Measurements from ENCODE around the gene MPG. TPM values are rescaled to one million over a fixed set of nuclear protein-coding genes. Genes with fewer than 3 reads are reported as not detected.

The MPG gene
- total RNA-seq, 1 donor from 2014 or later = 72.6 TPM

DNA sequence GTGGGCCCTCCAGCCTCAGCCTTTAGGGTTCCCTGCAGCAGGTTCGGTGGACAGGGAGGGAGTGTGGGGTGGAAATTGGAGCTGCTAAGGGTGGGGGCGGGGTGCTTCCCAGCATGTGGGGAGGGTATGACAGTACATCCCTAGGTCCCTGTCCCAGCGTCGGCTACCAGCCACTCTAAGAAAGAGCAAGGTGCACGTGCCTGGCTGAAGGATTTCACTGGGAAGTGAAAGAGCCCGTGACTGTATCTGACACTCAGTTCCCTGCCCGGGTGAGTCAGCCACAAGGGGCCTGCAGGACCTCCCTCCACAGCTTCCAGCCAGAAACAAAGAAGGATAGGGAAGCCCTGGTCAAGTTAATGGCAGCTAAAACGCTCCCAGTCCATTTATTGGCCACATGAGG is 20.3 kb upstream of the MPG start:
- peaks cover 8% of the 10 kb centered on the region for H3K4me1 Mint-ChIP-seq
- peaks cover 22% of the 10 kb centered on the region for H3K36me3 Mint-ChIP-seq (ENCODE audit: low read depth)
- intact Hi-C loops (cut with micrococcal nuclease) = no loop called here
- H3K9me3 Mint-ChIP-seq = no peaks in the 10 kb centered on the region
- DNase-seq = no peak
- H3K27ac Mint-ChIP-seq = no peak overlapping the region
- no peaks in the 10 kb centered on the region for H3K27me3 Mint-ChIP-seq
- no peak overlapping the region for H3K4me3 Mint-ChIP-seq

DNA sequence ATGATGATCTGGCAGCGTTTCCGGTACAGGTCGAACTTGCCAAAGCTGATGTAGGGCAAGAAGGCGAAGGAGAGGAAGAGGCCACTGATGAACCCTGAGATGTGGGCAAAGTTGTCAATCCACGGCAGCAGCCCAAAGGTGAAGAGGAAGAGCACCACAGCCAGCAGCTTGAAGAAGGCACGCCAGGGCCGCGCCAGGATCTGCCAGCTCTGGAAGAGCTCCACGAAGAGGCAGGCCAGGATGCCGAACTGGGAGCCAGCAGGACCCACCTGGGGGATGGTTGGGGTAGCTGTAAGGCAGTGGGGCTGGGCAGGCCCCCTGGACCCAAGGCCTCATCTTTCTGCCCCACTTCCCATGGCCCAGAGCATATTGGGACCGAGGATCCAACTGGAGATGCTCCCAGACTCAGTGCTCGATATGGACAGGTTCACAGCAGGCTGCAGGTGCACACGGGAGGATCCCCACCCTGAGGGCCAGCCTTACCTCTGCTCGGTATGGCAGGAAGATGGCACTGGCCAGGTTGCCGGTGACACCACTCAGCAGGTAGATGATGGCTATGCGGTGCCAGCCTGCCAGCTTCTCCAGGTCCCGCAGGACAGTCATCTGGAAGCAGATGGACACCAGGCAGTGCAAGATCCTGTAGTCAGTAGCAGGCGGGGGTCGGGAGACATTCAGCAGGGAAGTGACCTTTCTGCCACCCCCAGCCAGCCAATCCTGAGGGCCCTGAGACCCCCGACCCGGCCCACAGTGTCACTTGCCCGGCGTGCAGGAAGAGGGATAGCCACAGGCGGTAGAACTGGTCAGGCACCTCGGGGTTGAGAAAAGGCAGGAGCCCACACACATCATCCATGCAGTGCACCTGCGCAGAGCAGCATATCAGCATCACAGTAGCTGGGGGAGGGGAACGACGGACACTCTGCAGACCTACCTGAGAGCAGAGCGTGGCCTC is 19.3 kb upstream of the MPG start:
- H3K9me3 Mint-ChIP-seq = no peaks in the 10 kb centered on the region
- no peak overlapping the region for H3K27ac Mint-ChIP-seq
- no peaks in the 10 kb centered on the region for H3K27me3 Mint-ChIP-seq
- H3K4me3 Mint-ChIP-seq = no peak overlapping the region
- H3K4me1 Mint-ChIP-seq = peaks cover 5% of the 10 kb centered on the region
- DNase-seq = no peak
- intact Hi-C loops (cut with micrococcal nuclease) = no loop called here
- peaks cover 16% of the 10 kb centered on the region for H3K36me3 Mint-ChIP-seq (ENCODE audit: low read depth)

DNA sequence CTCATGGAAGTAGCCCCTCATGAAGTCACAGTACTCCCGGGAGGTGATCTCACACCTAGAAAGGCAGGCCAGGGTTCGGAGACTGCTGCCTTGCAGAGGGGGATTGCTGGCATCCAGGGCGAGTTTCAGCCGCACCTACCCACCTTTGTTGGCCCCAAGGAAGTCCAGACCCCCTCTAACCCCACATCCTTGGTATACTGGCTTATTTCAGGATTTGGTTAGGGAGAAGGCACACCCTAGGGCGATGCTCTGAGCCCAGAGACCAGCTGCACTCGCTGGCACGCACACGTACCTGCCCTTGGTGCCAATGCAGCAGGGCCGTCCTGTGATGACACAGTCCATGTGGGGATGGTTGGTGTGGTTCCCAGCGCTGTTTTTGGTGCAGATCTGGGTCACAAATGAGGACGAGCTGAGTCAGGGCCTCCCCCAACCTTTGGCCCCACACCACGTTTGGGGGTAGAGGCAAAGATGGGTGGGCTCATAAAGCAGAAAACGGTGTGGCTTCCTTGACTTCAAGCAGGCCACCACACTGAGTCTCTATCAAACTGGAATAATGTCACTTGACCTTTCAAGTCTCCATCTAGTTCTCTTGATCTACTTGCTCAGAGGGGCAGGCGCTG is 18.5 kb upstream of the MPG start:
- DNase-seq = no peak
- H3K27ac Mint-ChIP-seq = no peak overlapping the region
- H3K9me3 Mint-ChIP-seq = no peaks in the 10 kb centered on the region
- H3K4me1 Mint-ChIP-seq = peaks cover 4% of the 10 kb centered on the region
- H3K36me3 Mint-ChIP-seq (ENCODE audit: low read depth) = peaks cover 16% of the 10 kb centered on the region
- H3K27me3 Mint-ChIP-seq = no peaks in the 10 kb centered on the region
- intact Hi-C loops (cut with micrococcal nuclease) = no loop called here
- no peak overlapping the region for H3K4me3 Mint-ChIP-seq

DNA sequence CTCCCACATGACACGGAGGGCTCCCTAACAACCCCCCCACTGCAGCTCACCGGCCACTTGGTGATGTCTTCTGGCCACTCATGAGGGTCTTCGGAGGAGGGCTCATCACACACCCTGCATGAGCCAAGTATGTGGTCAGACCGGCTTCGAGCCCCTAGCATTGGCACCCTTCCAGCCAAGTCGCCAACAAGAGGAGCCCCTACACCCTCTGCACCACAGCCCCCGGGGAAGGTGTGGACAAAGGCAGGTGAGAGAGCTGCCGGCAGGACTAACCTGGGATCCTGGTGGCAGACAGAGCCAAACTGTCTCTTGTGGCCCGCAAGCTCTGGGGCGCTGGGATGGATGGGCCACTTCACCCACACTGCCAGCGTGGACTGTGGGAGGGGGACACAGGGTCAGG is 17.9 kb upstream of the MPG start:
- peaks cover 2% of the 10 kb centered on the region for H3K4me1 Mint-ChIP-seq
- no peaks in the 10 kb centered on the region for H3K9me3 Mint-ChIP-seq
- intact Hi-C loops (cut with micrococcal nuclease) = no loop called here

DNA sequence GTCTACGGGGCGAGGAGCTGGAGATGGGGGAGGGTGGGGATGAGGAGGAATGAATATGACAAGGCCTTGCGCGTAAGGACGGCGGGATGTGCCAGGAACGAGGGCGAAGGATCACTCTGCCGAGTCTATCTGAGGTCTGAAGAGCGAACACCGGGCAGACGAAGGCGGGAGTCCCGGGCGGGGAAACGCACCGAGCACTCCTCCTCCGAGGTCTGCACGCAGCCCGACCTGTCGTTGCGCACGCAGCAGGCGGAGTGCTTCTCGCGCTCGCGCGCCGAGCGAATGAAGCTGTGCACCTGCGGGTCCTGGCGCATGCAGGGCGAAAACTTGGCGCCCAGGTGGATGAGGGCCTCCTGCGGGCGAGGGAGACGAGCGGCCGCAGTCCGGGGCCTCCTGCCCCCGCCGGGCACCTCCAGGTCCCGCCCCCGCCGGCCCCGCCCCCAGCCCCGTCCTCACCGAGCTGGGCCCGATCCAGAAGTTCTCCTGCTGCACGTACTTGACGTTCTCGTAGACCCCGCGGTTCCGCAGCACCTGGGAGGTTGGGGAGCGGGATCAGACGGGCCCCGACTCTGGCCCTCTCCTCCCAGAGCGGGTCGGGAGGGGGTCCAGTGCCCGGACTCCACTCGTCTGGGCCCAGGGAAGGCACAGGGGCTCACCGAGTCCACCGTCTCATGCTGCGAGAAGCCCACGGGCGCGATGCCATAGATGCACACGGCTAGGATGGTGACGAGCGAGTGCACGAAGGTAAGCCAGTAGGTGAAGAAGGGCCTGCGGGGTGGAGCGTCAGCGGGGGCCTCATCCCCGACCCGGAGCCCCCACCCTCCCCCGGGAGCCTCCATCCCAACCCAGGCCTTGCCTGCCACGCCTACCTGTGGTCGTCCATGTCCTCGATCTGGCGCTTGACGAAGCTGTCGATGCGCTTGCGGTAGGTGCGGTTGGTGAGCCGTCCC is 16.8 kb upstream of the MPG start:
- peaks cover 11% of the 10 kb centered on the region for H3K36me3 Mint-ChIP-seq (ENCODE audit: low read depth)
- intact Hi-C loops (cut with micrococcal nuclease) = no loop called here
- no peak overlapping the region for H3K27ac Mint-ChIP-seq
- H3K9me3 Mint-ChIP-seq = no peaks in the 10 kb centered on the region
- no peak overlapping the region for H3K4me3 Mint-ChIP-seq
- H3K4me1 Mint-ChIP-seq = peaks cover 5% of the 10 kb centered on the region
- DNase-seq = no peak
- peaks cover 1% of the 10 kb centered on the region for H3K27me3 Mint-ChIP-seq

More for the DNA sequence above, 17.9 kb upstream of the MPG start:
- no peaks in the 10 kb centered on the region for H3K27me3 Mint-ChIP-seq
- DNase-seq = no peak
- no peak overlapping the region for H3K27ac Mint-ChIP-seq
- no peak overlapping the region for H3K4me3 Mint-ChIP-seq
- H3K36me3 Mint-ChIP-seq (ENCODE audit: low read depth) = peaks cover 16% of the 10 kb centered on the region

- no peaks in the 10 kb centered on the region for H3K9me3 Mint-ChIP-seq
- no peak overlapping the region for H3K27ac Mint-ChIP-seq
- peaks cover 1% of the 10 kb centered on the region for H3K27me3 Mint-ChIP-seq
- H3K4me1 Mint-ChIP-seq = peaks cover 5% of the 10 kb centered on the region
- DNase-seq = no peak
- intact Hi-C loops (cut with micrococcal nuclease) = no loop called here
- no peak overlapping the region for H3K4me3 Mint-ChIP-seq
- peaks cover 6% of the 10 kb centered on the region for H3K36me3 Mint-ChIP-seq (ENCODE audit: low read depth)
These were observed 16.1 kb upstream of the MPG start for GRCh38 chr16:61879-62281.

DNA sequence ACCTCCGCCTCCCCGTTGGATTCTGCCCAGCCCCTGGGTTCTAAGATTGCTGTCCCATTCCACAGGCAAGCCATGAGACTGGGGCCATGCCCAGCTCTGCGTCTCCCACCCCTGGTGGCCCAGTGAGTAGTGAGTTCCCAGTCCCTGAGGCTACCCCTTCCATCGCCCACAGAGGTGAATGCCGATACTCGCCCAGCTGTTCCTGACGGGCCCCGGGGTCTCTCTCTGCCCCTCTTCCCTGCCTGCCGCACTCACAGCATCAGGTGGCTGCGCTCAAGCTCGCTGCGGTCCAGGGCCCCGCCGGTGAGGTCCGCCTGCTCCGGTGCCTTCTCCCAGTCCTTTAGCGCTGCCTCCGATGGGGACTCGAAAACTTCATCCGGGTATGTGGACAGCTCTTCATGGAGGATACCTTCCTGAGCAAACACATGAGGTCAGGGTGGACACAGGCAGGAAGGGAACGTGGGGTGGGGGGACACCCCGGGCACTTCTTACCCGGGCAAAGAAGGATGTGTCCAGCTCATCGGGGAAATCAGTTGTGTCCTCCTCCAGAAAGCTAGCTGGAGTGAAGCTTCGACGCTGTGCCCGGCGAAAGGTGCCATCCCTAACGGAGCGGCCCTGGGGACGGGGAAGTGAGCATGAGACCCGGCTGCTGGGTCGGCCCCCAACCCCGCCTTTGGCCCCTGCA is 15.6 kb upstream of the MPG start:
- Mint-ChIP-seq H3K4me1 (peaks cover 5% of the 10 kb centered on the region), H3K36me3 (ENCODE audit: low read depth) (peaks cover 6% of the 10 kb centered on the region), H3K27me3 (peaks cover 1% of the 10 kb centered on the region), H3K4me3 (no peak overlapping the region), H3K27ac (no peak overlapping the region), H3K9me3 (no peaks in the 10 kb centered on the region)
- DNase-seq = no peak
- intact Hi-C loops (cut with micrococcal nuclease) = no loop called here

DNA sequence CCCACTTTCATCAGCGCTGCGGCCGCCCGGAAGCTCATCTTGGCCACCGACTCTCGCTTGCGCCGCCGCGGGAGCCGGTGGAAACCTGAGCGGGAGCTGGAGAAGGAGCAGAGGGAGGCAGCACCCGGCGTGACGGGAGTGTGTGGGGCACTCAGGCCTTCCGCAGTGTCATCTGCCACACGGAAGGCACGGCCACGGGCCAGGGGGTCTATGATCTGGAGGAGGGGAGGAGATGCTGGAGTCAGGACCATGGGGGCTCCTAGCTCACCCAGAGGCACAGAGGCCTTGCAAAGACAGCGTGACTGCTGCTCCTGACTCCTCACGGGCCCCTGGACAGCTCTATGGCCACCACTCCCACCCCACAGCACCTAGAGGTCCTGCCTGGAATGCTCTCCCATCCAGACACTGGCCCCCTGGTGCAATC is 15.0 kb upstream of the MPG start:
- Mint-ChIP-seq H3K27me3 (peaks cover 1% of the 10 kb centered on the region), H3K4me1 (peaks cover 5% of the 10 kb centered on the region), H3K9me3 (no peaks in the 10 kb centered on the region), H3K4me3 (no peak overlapping the region), H3K27ac (no peak overlapping the region), H3K36me3 (ENCODE audit: low read depth) (peaks cover 3% of the 10 kb centered on the region)
- no peak for DNase-seq
- intact Hi-C loops (cut with micrococcal nuclease) = no loop called here

DNA sequence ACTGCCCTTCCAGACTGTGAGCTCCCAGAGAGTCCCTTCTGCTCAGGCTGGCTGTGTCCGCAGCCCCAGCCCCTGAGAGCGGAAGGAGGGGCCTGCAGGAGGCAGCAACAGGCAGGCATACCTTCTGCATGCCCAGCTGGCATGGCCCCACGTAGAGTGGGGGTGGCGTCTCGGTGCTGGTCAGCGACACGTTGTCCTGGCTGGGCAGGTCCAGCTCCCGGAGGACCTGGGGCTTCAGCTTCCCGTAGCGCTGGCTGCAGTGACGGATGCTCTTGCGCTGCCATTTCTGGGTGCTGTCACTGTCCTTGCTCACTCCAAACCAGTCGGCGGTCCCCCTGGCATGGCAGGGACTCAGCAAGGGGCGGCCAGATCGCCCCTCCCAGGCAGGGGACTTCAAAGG is 14.6 kb upstream of the MPG start:
- Mint-ChIP-seq H3K27ac (no peak overlapping the region), H3K9me3 (no peaks in the 10 kb centered on the region), H3K4me3 (no peak overlapping the region), H3K4me1 (peaks cover 5% of the 10 kb centered on the region), H3K27me3 (peaks cover 2% of the 10 kb centered on the region), H3K36me3 (ENCODE audit: low read depth) (no peaks in the 10 kb centered on the region)
- no peak for DNase-seq
- intact Hi-C loops (cut with micrococcal nuclease) = no loop called here

- intact Hi-C loops (cut with micrococcal nuclease) = no loop called here
- no peaks in the 10 kb centered on the region for H3K36me3 Mint-ChIP-seq (ENCODE audit: low read depth)
- no peak for DNase-seq
- H3K27ac Mint-ChIP-seq = no peak overlapping the region
- no peaks in the 10 kb centered on the region for H3K9me3 Mint-ChIP-seq
- peaks cover 5% of the 10 kb centered on the region for H3K4me1 Mint-ChIP-seq
- H3K4me3 Mint-ChIP-seq = no peak overlapping the region
- peaks cover 4% of the 10 kb centered on the region for H3K27me3 Mint-ChIP-seq
These were observed 13.8 kb upstream of the MPG start for GRCh38 chr16:63998-64913.

GRCh38 chr16:64914-65255 is 13.1 kb upstream of the MPG start:
- intact Hi-C loops (cut with micrococcal nuclease) = loop anchor here (1.0 kb wide), 2 partner anchors 32 to 297 kb away; no protein-coding TSS in a partner anchor
- Mint-ChIP-seq H3K36me3 (ENCODE audit: low read depth) (no peaks in the 10 kb centered on the region), H3K4me1 (peaks cover 5% of the 10 kb centered on the region), H3K27me3 (peaks cover 10% of the 10 kb centered on the region), H3K27ac (no peak overlapping the region), H3K4me3 (no peak overlapping the region), H3K9me3 (no peaks in the 10 kb centered on the region)
- no peak for DNase-seq

- DNase-seq = peak; percentile 96
- H3K4me3 Mint-ChIP-seq = no peak overlapping the region
- H3K36me3 Mint-ChIP-seq (ENCODE audit: low read depth) = no peaks in the 10 kb centered on the region
- H3K27me3 Mint-ChIP-seq = peaks cover 12% of the 10 kb centered on the region
- no peak overlapping the region for H3K27ac Mint-ChIP-seq
- peaks cover 5% of the 10 kb centered on the region for H3K4me1 Mint-ChIP-seq
- intact Hi-C loops (cut with micrococcal nuclease) = loop anchor here (1.0 kb wide), 2 partner anchors 32 to 297 kb away; no protein-coding TSS in a partner anchor
- H3K9me3 Mint-ChIP-seq = no peaks in the 10 kb centered on the region
These were observed 12.3 kb upstream of the MPG start for GRCh38 chr16:65745-66144.
